Islet precursor cell (in vitro differentiated cells): ENCODE data around the gene TDRD10.
"Not testable (repeated sequence)": the region's sequence is repeated elsewhere in the genome, so short reads cannot be mapped to it uniquely, and the experiment has no call there.

Experiments
- DNase-seq: peaks from one replicate; pipeline ENCODE4 v3.0.0-alpha.2; 2018

Gene TDRD10

GRCh38 chr1:154481053-154481452, 21.0 kb upstream of the TDRD10 start:
- no peak for DNase-seq

DNA sequence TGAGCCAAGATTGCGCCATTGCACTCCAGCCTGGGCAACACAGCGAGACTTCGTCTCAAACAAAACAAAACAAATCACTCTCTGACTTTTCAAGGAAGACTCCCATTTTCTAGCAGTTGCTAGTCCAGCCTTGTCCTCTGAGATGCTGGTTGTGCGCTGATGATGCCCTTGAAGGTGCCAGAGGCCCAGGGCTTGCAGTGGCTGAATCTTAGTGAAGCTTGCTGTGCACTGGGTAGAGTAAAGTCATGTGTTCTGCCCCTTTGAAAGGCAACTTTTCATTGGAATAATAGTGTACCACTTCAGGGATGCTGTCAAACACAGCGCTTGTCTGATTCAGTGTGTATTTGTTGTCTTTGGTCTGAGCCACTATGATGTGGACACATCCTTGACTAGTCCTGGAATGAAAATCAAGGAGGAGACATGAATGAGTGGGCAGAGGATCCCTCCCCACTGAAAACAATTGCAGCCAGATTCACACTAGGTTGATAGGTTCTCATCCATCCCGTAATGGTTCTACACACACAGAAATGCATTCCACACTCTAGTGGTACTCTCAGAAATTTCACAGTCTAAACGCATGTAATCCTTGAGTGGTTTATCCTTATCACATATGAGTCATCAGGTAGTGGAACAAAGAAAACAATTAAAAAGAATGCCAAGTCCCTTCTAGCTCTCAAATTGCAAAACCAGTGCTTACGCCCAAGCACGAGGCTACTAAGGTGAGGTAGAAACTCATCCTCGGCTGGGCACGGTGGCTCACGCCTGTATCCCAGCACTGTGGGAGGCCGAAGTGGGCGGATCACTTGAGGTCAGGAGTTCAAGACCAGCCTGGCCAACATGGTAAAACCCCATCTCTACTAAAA, 17.8 kb upstream of the TDRD10 start:
- no peak for DNase-seq

- DNase-seq, result no peak
These were observed 16.9 kb upstream of the TDRD10 start for GRCh38 chr1:154485106-154485505.

GRCh38 chr1:154485910-154486496, 16.0 kb upstream of the TDRD10 start:
- DNase-seq, result no peak

DNA sequence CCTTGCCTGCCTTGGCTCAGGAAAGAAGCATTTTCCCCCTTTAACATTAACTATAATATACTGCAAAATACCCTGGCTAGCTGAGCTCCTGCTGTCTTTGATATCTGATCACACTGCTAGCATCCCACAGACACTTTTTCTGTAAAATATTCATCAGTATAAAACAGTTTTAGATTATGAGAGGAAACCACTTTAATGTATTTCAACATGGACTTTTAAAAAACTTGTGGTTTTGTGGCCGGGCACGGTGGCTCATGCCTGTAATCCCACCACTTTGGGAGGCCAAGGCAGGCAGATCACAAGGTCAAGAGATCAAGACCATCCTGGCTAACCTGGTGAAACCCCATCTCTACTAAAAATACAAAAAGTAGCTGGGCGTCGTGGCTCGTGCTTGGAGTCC, 15.3 kb upstream of the TDRD10 start:
- not testable (repeated sequence) for DNase-seq

DNA sequence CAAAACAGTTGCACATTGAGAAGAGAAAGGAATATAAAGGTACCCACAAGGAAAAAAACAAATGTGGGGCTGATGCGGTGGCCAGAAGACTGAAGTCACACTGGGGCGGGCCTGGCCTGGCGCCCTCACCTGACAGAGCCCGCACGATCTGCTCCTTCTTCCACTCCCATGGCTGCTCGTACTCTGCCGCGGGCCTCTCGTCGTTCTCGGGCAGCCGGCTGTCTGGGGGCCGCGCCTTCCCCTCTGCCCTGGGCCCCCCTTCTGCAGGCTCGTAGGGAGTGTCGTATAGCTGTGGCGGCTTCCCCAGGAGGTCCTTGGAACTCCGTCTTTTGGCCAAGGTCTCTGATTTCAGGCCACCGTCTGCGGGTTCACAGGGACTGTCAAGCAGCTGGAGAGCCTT, 13.1 kb upstream of the TDRD10 start:
- DNase-seq, result no peak

DNA sequence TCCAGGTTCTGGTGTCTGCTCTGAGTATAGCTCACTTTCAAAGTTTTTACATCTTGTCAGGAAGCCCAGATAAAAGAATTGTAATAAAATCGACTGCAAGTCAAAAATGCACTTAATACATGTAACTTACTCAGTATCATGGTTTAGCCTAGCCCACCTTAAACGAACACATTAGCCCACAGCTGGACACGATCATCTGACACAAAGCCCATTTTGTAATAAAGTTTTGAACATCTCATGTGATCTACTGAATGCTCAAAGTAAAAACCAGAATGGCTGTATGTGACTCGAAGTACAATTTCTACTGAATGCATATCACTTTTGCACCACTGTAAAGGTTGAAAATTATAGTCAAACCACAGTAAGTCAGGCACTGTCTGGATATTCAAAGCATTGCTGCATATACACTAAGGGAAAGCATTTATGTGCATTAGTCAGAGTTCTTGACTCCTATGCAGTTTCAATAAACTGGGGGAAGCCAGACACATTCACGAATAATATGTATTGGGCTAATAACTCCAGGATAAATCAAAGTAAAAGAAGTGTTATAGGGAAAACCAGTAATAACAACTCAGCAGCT, 12.2 kb upstream of the TDRD10 start:
- DNase-seq, result no peak

- no peak for DNase-seq
These were observed 11.7 kb upstream of the TDRD10 start for GRCh38 chr1:154490317-154490716.

DNA sequence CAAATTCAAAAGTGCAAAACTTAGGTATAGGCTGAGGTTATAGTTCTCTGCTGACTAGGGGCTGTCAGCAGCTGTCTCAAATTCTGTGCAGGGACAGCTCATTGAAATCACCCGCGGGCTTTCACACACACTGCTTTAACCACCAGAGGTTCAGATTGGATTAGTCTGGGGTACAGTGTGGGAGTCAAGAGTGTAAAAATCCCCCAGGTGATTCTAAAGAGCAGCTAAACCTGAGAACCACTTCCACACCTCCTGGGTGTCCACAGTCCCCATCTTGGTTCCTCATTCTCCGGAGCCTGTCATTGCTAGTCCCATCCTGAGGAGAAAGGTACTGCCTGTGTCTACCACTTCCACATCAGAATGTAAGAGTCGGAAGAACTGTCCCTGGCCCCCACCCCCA, 9.9 kb upstream of the TDRD10 start:
- no peak for DNase-seq

GRCh38 chr1:154493276-154493675, 8.7 kb upstream of the TDRD10 start:
- peak; percentile 59 for DNase-seq

GRCh38 chr1:154495496-154496273, 6.3 kb upstream of the TDRD10 start:
- no peak for DNase-seq

DNA sequence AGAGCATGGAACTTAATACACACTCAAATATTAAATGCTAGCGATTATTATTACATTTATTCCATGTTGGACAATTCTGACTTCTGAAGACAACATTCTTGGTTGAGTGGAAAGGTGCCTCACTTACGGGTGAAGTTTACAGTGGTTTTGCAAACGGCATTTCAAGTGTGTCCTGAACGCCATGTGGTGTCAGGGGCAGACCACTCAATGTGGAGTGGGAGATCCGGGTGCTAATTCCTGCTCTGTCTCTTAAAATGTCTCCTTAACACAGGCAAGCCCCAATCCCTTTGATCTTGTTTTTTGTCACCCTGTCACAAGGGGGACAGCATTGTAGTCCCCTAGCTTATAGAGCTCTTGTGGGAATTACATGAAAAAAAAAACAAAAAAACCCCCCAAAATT, 5.6 kb upstream of the TDRD10 start:
- no peak for DNase-seq

- no peak for DNase-seq
These were observed 4.8 kb upstream of the TDRD10 start for GRCh38 chr1:154497026-154497806.

DNA sequence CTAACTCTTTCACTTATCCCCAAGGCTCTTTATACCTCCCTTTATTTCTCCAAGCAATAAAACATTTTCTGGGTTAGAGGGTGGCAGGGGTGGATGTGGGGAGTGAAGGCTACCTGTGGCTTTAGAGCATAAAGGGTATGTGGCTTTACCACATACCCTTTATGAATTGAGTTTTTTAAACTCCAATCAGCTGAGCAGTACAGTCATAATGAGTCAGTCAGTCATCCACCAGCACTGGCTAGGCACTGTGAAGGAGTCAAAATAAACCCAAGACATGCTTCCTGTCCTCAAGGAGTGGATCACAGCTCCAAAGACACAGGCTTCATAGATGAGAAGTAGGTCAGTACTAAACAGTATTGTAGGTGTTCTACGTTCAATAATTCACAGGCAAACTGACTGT, 2.6 kb upstream of the TDRD10 start:
- no peak for DNase-seq

GRCh38 chr1:154500533-154500932, 1.5 kb upstream of the TDRD10 start:
- no peak for DNase-seq

GRCh38 chr1:154501423-154502065, 475 bp upstream of the TDRD10 start:
- DNase-seq, result no peak

- no peak for DNase-seq
These were observed 711 bp downstream of the TDRD10 start for GRCh38 chr1:154502744-154503115.

DNA sequence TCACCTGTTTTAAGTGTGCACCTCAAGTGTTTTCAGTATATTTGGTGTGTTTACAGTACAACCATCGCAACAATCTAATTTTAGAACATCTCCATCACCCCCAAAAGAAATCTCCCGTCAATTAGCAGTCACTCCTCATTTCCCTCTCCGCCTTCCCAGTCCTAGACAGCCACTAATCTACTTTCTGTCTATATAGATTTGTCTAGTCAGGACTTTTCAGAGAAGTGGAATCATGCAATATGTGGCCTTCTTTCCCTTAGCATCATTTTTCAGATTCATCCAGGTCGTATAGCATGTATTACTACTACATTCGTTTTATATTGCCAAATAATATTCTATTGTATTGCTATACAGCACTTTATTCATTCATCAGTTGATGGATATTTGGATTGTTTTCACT, 1.9 kb downstream of the TDRD10 start:
- DNase-seq, result no peak

GRCh38 chr1:154512760-154513159, 10.7 kb downstream of the TDRD10 start:
- no peak for DNase-seq

DNA sequence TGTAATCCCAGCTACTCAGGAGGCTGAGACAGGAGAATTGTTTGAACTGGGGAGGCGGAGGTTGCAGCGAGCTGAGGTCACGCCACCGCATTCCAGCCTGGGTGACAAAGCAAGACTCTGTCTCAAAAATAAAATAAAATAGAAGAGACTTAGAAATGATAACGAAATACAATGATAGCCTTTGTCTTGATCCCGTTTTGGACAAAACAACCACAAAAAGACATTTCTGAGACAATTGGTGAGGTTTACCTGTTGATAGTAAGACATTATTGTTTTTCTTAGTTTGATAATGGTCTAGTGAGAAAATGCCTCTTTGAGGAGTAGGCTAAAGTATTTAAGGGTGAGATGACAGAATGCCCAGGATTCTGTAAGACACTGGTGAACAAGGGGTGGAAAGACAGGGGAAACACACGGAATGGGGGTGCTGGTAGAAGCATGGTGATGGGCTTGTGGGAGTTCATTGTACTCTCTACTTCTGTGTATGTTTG, 12.1 kb downstream of the TDRD10 start:
- DNase-seq, result no peak

DNA sequence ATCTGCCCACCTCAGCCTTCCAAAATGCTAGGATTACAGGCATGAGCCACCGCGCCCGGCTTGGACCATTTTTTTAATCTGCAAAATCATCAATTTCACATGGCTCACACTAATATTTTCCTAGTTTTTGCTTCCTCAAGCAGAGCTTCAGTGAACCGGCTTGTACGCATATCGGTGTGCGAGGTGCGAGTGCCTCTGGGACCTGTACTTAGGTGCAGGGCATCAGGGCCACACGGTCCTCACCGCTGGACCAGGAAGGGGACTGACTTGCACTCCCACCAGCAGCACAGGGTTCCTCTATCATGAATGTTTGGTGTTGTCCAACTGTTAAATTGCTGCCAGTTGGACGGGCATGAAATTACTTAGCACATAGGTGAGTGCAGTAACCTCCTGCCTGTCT, 15.6 kb downstream of the TDRD10 start:
- DNase-seq, result no peak

DNA sequence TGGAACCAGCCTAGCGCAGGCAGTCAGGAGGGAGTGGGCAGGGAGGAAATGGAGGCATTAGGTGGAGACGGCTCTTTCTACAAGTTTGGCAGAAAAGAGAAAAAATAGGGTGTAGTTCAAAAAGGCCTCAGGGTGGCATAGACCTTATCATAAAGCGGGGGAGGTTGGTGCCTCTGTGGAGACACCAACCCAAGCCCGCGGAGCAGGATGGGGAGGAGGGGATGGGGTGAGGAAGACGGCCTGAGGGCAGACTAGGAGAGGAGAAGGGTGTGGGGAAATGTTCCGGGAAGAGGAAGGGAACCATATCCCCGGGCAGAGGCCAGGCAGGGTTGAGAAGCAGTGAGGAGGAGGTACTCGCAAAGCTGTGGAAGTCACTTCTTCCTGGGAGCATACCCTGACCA, 17.6 kb downstream of the TDRD10 start:
- no peak for DNase-seq
